B cell (primary cell): ENCODE data around the gene SHH.

ENCODE experiments used
- EZH2 ChIP-seq: IDR thresholded peaks from 2 replicates; pipeline ENCODE4 v1.6.1; 2012; ENCODE audit warnings: borderline replicate concordance, low read depth, mild to moderate bottlenecking, moderate library complexity, low read length; ENCODE audit not compliant: insufficient read depth, poor library complexity, severe bottlenecking
- TF ChIP-seq, protein P1 (sequence below): fragments of 200-600 bp; IDR thresholded peaks from one replicate; pipeline ENCODE4 v1.8.0; 2022; ENCODE audit warnings: antibody characterized with exemption, mild to moderate bottlenecking

DNA sequence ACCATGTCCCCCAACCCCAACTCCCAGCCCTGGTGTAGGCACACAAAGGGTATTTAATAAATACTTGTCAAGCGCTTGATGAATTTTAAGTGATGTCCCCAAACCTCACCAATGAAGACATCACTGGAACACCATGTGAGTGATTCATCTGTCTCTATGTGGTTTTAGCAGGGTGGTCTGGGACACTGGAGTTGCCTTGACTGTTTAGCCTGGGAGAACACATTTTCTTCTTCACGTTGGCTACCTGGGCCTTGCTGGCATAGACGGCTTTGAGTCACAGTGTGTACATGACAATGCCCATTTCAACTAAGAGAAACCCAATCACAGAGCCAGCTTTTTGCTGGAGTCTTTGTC lies 24.8 kb upstream of the SHH start:
- TF ChIP-seq, protein P1, sequence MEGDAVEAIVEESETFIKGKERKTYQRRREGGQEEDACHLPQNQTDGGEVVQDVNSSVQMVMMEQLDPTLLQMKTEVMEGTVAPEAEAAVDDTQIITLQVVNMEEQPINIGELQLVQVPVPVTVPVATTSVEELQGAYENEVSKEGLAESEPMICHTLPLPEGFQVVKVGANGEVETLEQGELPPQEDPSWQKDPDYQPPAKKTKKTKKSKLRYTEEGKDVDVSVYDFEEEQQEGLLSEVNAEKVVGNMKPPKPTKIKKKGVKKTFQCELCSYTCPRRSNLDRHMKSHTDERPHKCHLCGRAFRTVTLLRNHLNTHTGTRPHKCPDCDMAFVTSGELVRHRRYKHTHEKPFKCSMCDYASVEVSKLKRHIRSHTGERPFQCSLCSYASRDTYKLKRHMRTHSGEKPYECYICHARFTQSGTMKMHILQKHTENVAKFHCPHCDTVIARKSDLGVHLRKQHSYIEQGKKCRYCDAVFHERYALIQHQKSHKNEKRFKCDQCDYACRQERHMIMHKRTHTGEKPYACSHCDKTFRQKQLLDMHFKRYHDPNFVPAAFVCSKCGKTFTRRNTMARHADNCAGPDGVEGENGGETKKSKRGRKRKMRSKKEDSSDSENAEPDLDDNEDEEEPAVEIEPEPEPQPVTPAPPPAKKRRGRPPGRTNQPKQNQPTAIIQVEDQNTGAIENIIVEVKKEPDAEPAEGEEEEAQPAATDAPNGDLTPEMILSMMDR, result no peak
- TF ChIP-seq EZH2, result no peak
